B cell (primary cell): Measurements from ENCODE around the gene GANC. TPM values are rescaled to one million over a fixed set of nuclear protein-coding genes. Genes with fewer than 3 reads are reported as not detected.

ENCODE experiments used
- ATAC-seq: fragments of 200-7000 bp; cut with Tn5 transposase; one replicate; pipeline ENCODE4 v1.10.0; 2021; ENCODE audit warnings: low read depth, mild to moderate bottlenecking, moderate number of reproducible peaks, moderate library complexity
- CTCF ChIA-PET: fragments of 350-600 bp; sonication (Branson Sonifier 250); formaldehyde crosslinking; loops from one replicate; lab custom pipeline; 2021; ENCODE audit warnings: antibody characterized with exemption, inconsistent platforms; lab: Charles Lee
- POLR2A ChIA-PET: fragments of 350-600 bp; sonication (Branson Sonifier 250); formaldehyde crosslinking; loops from one replicate; lab custom pipeline; 2021; ENCODE audit warnings: antibody characterized with exemption; lab: Charles Lee
- DNase-seq: peaks from one replicate; pipeline ENCODE4 v3.0.0; 2013
- H2AFZ ChIP-seq: 2 replicates; pipeline ENCODE4 v1.6.1; 2012; ENCODE audit warnings: mild to moderate bottlenecking, low read depth, low read length; ENCODE audit not compliant: insufficient read depth, poor library complexity, severe bottlenecking
- H3K27ac ChIP-seq, 2 donors: 1 replicate in 1 of 2; 2 replicates in 1 of 2; pipeline ENCODE4 v1.5.1; 2012 to 2013; ENCODE audit warnings: low read length in 2 of 2, mild to moderate bottlenecking in 2 of 2, moderate library complexity in 1 of 2
- H3K27me3 ChIP-seq, 4 experiments: fragments of 200-600 bp in 1 of 4; sonication (generic) in 1 of 4; replicated peaks in 1 of 4; 1 replicate in 2 of 4; 2 replicates in 2 of 4; pipeline versions ENCODE4 v1.6.1 to v1.7.0; 2013 to 2016; ENCODE audit warnings: low read length in 3 of 4, mild to moderate bottlenecking in 2 of 4, mixed read lengths in 1 of 4, moderate library complexity in 1 of 4; ENCODE audit not compliant: insufficient read depth in 4 of 4, control insufficient read depth in 3 of 4; ENCODE audit errors: control extremely low read depth in 1 of 4
- H3K36me3 ChIP-seq, 2 experiments: replicated peaks in 1 of 2; 1 replicate in 1 of 2; 2 replicates in 1 of 2; pipeline versions ENCODE4 v1.6.1 to v1.7.1; 2013; ENCODE audit warnings: low read length in 1 of 2; ENCODE audit not compliant: insufficient read depth in 2 of 2, control insufficient read depth in 1 of 2; ENCODE audit errors: control extremely low read depth in 1 of 2, extremely low read depth in 1 of 2
- H3K4me1 ChIP-seq, 2 donors: fragments of 200-600 bp in 1 of 2; sonication (generic) in 1 of 2; 1 replicate in 1 of 2; 2 replicates in 1 of 2; pipeline versions ENCODE4 v1.5.1 to v1.6.1; 2013 to 2017; ENCODE audit warnings: low read length in 2 of 2; ENCODE audit not compliant: control insufficient read depth in 2 of 2, insufficient read depth in 2 of 2
- H3K4me2 ChIP-seq: replicated peaks from 2 replicates; pipeline ENCODE3; 2012; ENCODE audit warnings: mild to moderate bottlenecking, low read depth, low read length; ENCODE audit not compliant: poor library complexity, severe bottlenecking
- H3K4me3 ChIP-seq, 5 experiments: fragments of 200-600 bp in 1 of 5; sonication (generic) in 1 of 5; 1 replicate in 3 of 5; 2 replicates in 2 of 5; pipeline versions ENCODE4 v1.5.1 to v1.7.0; 2011 to 2016; ENCODE audit warnings: low read length in 4 of 5, mild to moderate bottlenecking in 4 of 5, low read depth in 2 of 5, control low read depth in 1 of 5, moderate library complexity in 1 of 5; ENCODE audit not compliant: insufficient read depth in 1 of 5; ENCODE audit errors: control extremely low read depth in 1 of 5, extremely low read depth in 1 of 5
- H3K79me2 ChIP-seq: fragments of 200-600 bp; sonication (generic); one replicate; pipeline ENCODE4 v1.6.0; 2016; ENCODE audit warnings: low read length; ENCODE audit not compliant: control insufficient read depth, insufficient read depth
- H3K9ac ChIP-seq: fragments of 200-600 bp; sonication (generic); 2 replicates; pipeline ENCODE4 v1.6.1; 2017; ENCODE audit warnings: mild to moderate bottlenecking, low read length, moderate library complexity
- H3K9me3 ChIP-seq, 3 donors: one replicate each; pipeline versions ENCODE4 v1.6.1 to v1.7.1; 2013; ENCODE audit warnings: low read length in 2 of 3; ENCODE audit not compliant: control insufficient read depth in 2 of 3, insufficient read depth in 1 of 3; ENCODE audit errors: control extremely low read depth in 1 of 3
- H4K20me1 ChIP-seq: 2 replicates; pipeline ENCODE4 v1.6.0; 2012; ENCODE audit warnings: mild to moderate bottlenecking, low read length; ENCODE audit not compliant: insufficient read depth, control insufficient read depth, poor library complexity, severe bottlenecking
- H3K27ac Mint-ChIP-seq: one replicate; pipeline ENCODE4 v1.8.0; 2021; ENCODE audit warnings: mixed read lengths
- H3K27me3 Mint-ChIP-seq: one replicate; pipeline ENCODE4 v1.8.0; 2021; ENCODE audit warnings: mixed read lengths
- H3K4me1 Mint-ChIP-seq: one replicate; pipeline ENCODE4 v1.8.0; 2021; ENCODE audit warnings: mixed read lengths
- H3K4me3 Mint-ChIP-seq: one replicate; pipeline ENCODE4 v1.8.0; 2021; ENCODE audit warnings: mixed read lengths
- H3K9me3 Mint-ChIP-seq: one replicate; pipeline ENCODE4 v1.8.0; 2022; ENCODE audit warnings: mixed read lengths; ENCODE audit not compliant: insufficient read depth
- EZH2 ChIP-seq: IDR thresholded peaks from 2 replicates; pipeline ENCODE4 v1.6.1; 2012; ENCODE audit warnings: borderline replicate concordance, low read depth, mild to moderate bottlenecking, moderate library complexity, low read length; ENCODE audit not compliant: insufficient read depth, poor library complexity, severe bottlenecking
- WGBS: methylation state at CpG from one replicate; pipeline ENCODE4 v1.1.5; 2013; ENCODE audit warnings: missing lambda C conversion rate; ENCODE audit not compliant: insufficient coverage; 5-methylcytosine and 5-hydroxymethylcytosine counted together
- intact Hi-C: fragments of 100-400 bp; cut with micrococcal nuclease; formaldehyde crosslinking; loops from one replicate; pipeline ENCODE4 v1.10.0; 2022
- polyA plus RNA-seq: library from polyadenylated mRNA; depleted of rRNA; stranded (reverse); fragments of >200 nt; gene quantifications from 2 replicates; pipeline ENCODE4 v1.2.3, GENCODE V29; 2012
- total RNA-seq, 2 donors: library from RNA; stranded (reverse); fragments of 120-200 nt in 1 of 2; gene quantifications; 1 replicate in 1 of 2; 2 replicates in 1 of 2; pipeline versions ENCODE4 v1.2.3 to v1.2.4, GENCODE V29; 2013 to 2022
- TF ChIP-seq, protein P1 (sequence below): fragments of 200-600 bp; IDR thresholded peaks from one replicate; pipeline ENCODE4 v1.8.0; 2022; ENCODE audit warnings: antibody characterized with exemption, mild to moderate bottlenecking

Gene GANC
- total and polyA plus RNA-seq, 2 donors (not counting 1 experiment from before 2014, with no cell fraction given): 43.5 to 122 TPM

DNA sequence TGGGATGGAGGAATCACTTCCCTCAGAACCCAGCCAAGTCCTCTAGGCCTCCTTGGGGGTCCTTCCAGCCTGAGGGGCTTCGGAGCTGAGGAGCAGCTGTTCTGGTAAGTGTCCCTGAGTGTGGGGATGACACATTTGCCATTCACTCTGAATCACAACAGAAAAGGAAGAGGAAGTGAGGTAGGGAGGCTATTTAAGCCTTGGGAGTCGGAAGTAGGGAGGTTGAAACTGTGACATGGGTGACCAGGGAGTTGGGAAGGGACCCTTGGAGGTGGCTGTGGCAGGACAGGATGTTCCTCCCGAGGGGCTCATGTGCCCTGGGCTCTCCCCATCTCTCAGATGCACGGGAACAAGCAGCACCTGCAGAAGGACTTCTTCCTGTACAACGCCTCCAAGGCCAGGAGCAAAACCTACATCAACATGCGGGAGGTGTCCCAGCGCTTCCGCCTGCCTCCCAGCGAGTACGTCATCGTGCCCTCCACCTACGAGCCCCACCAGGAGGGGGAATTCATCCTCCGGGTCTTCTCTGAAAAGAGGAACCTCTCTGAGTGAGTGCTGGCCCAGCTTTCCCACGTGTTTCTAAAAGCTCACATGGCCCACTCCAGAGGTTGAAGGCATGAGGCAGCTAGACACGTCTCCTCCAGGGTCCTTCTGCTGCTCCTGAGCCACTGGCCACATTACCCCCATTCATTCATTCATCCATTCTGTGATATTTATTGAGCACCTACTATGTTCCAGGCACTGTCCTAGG is 129.6 kb downstream of the GANC start:
- POLR2A ChIA-PET: no interaction called here
- intact Hi-C loops: no loop called here
- no peak for DNase-seq
- no peak overlapping the region for H3K9ac ChIP-seq
- H3K4me1 ChIP-seq: no peaks in the 10 kb centered on the region
- no peak overlapping the region for H3K4me3 Mint-ChIP-seq
- no peaks in the 10 kb centered on the region for H3K27me3 ChIP-seq
- H3K9me3 Mint-ChIP-seq: no peaks in the 10 kb centered on the region
- no peaks in the 10 kb centered on the region for H4K20me1 ChIP-seq
- no peak for TF ChIP-seq EZH2
- TF ChIP-seq, protein P1, sequence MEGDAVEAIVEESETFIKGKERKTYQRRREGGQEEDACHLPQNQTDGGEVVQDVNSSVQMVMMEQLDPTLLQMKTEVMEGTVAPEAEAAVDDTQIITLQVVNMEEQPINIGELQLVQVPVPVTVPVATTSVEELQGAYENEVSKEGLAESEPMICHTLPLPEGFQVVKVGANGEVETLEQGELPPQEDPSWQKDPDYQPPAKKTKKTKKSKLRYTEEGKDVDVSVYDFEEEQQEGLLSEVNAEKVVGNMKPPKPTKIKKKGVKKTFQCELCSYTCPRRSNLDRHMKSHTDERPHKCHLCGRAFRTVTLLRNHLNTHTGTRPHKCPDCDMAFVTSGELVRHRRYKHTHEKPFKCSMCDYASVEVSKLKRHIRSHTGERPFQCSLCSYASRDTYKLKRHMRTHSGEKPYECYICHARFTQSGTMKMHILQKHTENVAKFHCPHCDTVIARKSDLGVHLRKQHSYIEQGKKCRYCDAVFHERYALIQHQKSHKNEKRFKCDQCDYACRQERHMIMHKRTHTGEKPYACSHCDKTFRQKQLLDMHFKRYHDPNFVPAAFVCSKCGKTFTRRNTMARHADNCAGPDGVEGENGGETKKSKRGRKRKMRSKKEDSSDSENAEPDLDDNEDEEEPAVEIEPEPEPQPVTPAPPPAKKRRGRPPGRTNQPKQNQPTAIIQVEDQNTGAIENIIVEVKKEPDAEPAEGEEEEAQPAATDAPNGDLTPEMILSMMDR: no peak
- no peak overlapping the region for H2AFZ ChIP-seq
- no peak overlapping the region for H3K4me3 ChIP-seq
- no peak overlapping the region for H3K27ac Mint-ChIP-seq
- no peak for ATAC-seq
- peaks cover 2 to 30% of the 10 kb centered on the region in 2 experiments for H3K36me3 ChIP-seq
- H3K27me3 Mint-ChIP-seq: no peaks in the 10 kb centered on the region
- H3K4me2 ChIP-seq: no peak overlapping the region
- peaks cover 12% of the 10 kb centered on the region for H3K4me1 Mint-ChIP-seq
- peaks cover 0 to 2% (median 0%) of the 10 kb centered on the region in 3 donors for H3K9me3 ChIP-seq
- 92% methylated on average over 13 of the region's 15 CpGs for WGBS
- CTCF ChIA-PET: no interaction called here
- no peaks in the 10 kb centered on the region for H3K79me2 ChIP-seq
- H3K27ac ChIP-seq: no peak overlapping the region

GRCh38 chr15:42403389-42403788 is 130.4 kb downstream of the GANC start:
- WGBS: 96% methylated on average over 4 of the region's 7 CpGs
- Histone ChIP-seq H3K27me3 (no peaks in the 10 kb centered on the region), H3K27ac (no peak overlapping the region), H3K4me3 (no peak overlapping the region), H3K36me3 (peaks cover 2 to 34% of the 10 kb centered on the region in 2 experiments), H3K79me2 (no peaks in the 10 kb centered on the region), H3K9me3 (peaks cover 0 to 2% (median 0%) of the 10 kb centered on the region in 3 donors), H4K20me1 (no peaks in the 10 kb centered on the region), H3K9ac (no peak overlapping the region), H2AFZ (no peak overlapping the region), H3K4me2 (no peak overlapping the region), H3K4me1 (no peaks in the 10 kb centered on the region)
- CTCF ChIA-PET: no interaction called here
- Mint-ChIP-seq H3K9me3 (no peaks in the 10 kb centered on the region), H3K27ac (no peak overlapping the region), H3K27me3 (no peaks in the 10 kb centered on the region), H3K4me1 (peaks cover 12% of the 10 kb centered on the region), H3K4me3 (no peak overlapping the region)
- POLR2A ChIA-PET: no interaction called here
- TF ChIP-seq EZH2: no peak
- TF ChIP-seq, protein P1: no peak
- intact Hi-C loops: no loop called here
- DNase-seq (no peak), ATAC-seq (no peak)
